ENCODE results near the gene FBXL14. TPM values are rescaled to one million over a fixed set of nuclear protein-coding genes. Genes with fewer than 3 reads are reported as not detected.

The FBXL14 gene
- total RNA-seq, 3 donors from 2014 or later (not counting 1 experiment from before 2014, with no cell fraction given), result 18.7 to 24.9 (median 22.8) TPM

GRCh38 chr12:1638203-1638602 lies 43.8 kb upstream of the FBXL14 start:
- no peaks in the 10 kb centered on the region for H3K9me3 ChIP-seq (ENCODE audit: control insufficient read depth, insufficient read depth, low read length)
- no peaks in the 10 kb centered on the region for H3K4me1 ChIP-seq (ENCODE audit: control insufficient read depth, insufficient read depth, low read length)
- Mint-ChIP-seq H3K27ac (no peak overlapping the region), H3K27me3 (ENCODE audit: low read depth in 2 of 2) (peaks cover 18 to 26% of the 10 kb centered on the region in 2 donors), H3K4me1 (peaks cover 0 to 6% of the 10 kb centered on the region in 2 donors), H3K4me3 (no peak overlapping the region), H3K9me3 (no peaks in the 10 kb centered on the region), H3K36me3 (no peaks in the 10 kb centered on the region)
- peaks cover 7% of the 10 kb centered on the region for H3K27me3 ChIP-seq (ENCODE audit: control insufficient read depth, insufficient read depth, low read length)
- no peak overlapping the region for H3K27ac ChIP-seq (ENCODE audit: low read length)
- no peak overlapping the region for H3K4me3 ChIP-seq (ENCODE audit: low read length)
- ATAC-seq, result no peak
- TF ChIP-seq CTCF (IDR thresholded peaks at IDR 0.05), result no peak
- WGBS (ENCODE audit: insufficient coverage), result 29% methylated on average over 3 of the region's 5 CpGs
- intact Hi-C loops (cut with micrococcal nuclease), result no loop called here
- H3K36me3 ChIP-seq (ENCODE audit: control insufficient read depth, insufficient read depth, low read length), result no peaks in the 10 kb centered on the region
- no peak for DNase-seq

- no peaks in the 10 kb centered on the region for H3K9me3 ChIP-seq (ENCODE audit: control insufficient read depth, insufficient read depth, low read length)
- 88% methylated on average over 11 of the region's 11 CpGs for WGBS (ENCODE audit: insufficient coverage)
- DNase-seq (no peak), ATAC-seq (peak in 1 of 3 donors; percentile 44)
- no peak overlapping the region for H3K4me3 ChIP-seq (ENCODE audit: low read length)
- peaks cover 16% of the 10 kb centered on the region for H3K27me3 ChIP-seq (ENCODE audit: control insufficient read depth, insufficient read depth, low read length)
- intact Hi-C loops (cut with micrococcal nuclease), result no loop called here
- no peak for TF ChIP-seq CTCF (IDR thresholded peaks at IDR 0.05)
- peaks cover 34 to 53% of the 10 kb centered on the region in 2 donors for H3K27me3 Mint-ChIP-seq (ENCODE audit: low read depth in 2 of 2)
- no peaks in the 10 kb centered on the region for H3K9me3 Mint-ChIP-seq
- H3K36me3 ChIP-seq (ENCODE audit: control insufficient read depth, insufficient read depth, low read length), result no peaks in the 10 kb centered on the region
- H3K27ac Mint-ChIP-seq, result no peak overlapping the region
- peaks cover 7% of the 10 kb centered on the region for H3K4me1 ChIP-seq (ENCODE audit: control insufficient read depth, insufficient read depth, low read length)
- no peaks in the 10 kb centered on the region for H3K36me3 Mint-ChIP-seq
- H3K4me1 Mint-ChIP-seq, result peaks cover 0 to 10% of the 10 kb centered on the region in 2 donors
- H3K27ac ChIP-seq (ENCODE audit: low read length), result no peak overlapping the region
- no peak overlapping the region for H3K4me3 Mint-ChIP-seq
These were observed 41.1 kb upstream of the FBXL14 start for GRCh38 chr12:1635301-1636095.

- H3K27ac ChIP-seq (ENCODE audit: low read length), result no peak overlapping the region
- Mint-ChIP-seq H3K27ac (no peak overlapping the region), H3K9me3 (no peaks in the 10 kb centered on the region), H3K36me3 (no peaks in the 10 kb centered on the region), H3K4me1 (peaks cover 0 to 14% of the 10 kb centered on the region in 2 donors), H3K27me3 (ENCODE audit: low read depth in 2 of 2) (peaks cover 35 to 55% of the 10 kb centered on the region in 2 donors), H3K4me3 (no peak overlapping the region)
- DNase-seq (peak; percentile 45 to 76), ATAC-seq (peak; percentile 73 to 80 (median 80))
- no peaks in the 10 kb centered on the region for H3K9me3 ChIP-seq (ENCODE audit: control insufficient read depth, insufficient read depth, low read length)
- H3K36me3 ChIP-seq (ENCODE audit: control insufficient read depth, insufficient read depth, low read length), result no peaks in the 10 kb centered on the region
- WGBS (ENCODE audit: insufficient coverage), result 49% methylated on average over 16 of the region's 16 CpGs
- peak; percentile 63 for TF ChIP-seq CTCF (IDR thresholded peaks at IDR 0.05)
- H3K4me3 ChIP-seq (ENCODE audit: low read length), result no peak overlapping the region
- intact Hi-C loops (cut with micrococcal nuclease), result loop anchor here (1.0 kb wide), 2 partner anchors 157 to 306 kb away; no protein-coding TSS in a partner anchor
- peaks cover 15% of the 10 kb centered on the region for H3K4me1 ChIP-seq (ENCODE audit: control insufficient read depth, insufficient read depth, low read length)
- H3K27me3 ChIP-seq (ENCODE audit: control insufficient read depth, insufficient read depth, low read length), result peaks cover 17% of the 10 kb centered on the region
These were observed 40.3 kb upstream of the FBXL14 start for GRCh38 chr12:1634590-1635191.
